ENCODE measurements around the gene ACTR1A.

Gene ACTR1A

DNA sequence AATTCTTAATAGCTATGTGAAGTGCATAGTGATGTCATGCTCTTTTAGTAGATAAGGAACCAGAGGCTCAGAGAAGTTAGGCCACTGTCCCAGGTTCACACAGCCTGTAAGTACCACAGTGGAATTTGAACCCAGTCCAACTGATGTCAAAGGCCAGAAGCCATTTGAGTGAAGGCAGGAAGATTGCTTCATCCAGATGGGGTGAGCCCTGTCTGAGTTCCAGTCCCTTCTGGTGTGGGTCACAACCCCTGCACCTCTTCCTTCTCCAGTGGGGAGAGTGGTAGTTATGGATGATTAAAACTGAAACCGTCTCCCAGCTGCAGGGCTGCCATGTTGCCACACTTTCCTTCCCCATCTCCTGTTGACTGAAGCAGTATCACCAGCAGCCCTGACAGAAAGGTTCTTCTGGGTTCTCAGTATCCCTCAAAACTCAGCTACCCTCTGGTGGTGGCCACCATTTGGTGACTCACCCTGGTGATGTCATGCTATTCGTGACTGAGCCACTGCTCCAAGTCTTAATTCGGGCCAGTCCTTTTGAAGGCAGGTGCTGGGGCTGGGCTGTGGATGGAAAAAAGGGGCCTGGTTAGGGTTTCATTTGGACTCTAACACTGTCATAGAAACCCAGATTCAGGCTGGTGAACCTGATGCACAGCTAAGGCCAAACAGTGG lies 49.7 kb downstream of the ACTR1A start:
- peak; percentile 41 for DNase-seq

DNA sequence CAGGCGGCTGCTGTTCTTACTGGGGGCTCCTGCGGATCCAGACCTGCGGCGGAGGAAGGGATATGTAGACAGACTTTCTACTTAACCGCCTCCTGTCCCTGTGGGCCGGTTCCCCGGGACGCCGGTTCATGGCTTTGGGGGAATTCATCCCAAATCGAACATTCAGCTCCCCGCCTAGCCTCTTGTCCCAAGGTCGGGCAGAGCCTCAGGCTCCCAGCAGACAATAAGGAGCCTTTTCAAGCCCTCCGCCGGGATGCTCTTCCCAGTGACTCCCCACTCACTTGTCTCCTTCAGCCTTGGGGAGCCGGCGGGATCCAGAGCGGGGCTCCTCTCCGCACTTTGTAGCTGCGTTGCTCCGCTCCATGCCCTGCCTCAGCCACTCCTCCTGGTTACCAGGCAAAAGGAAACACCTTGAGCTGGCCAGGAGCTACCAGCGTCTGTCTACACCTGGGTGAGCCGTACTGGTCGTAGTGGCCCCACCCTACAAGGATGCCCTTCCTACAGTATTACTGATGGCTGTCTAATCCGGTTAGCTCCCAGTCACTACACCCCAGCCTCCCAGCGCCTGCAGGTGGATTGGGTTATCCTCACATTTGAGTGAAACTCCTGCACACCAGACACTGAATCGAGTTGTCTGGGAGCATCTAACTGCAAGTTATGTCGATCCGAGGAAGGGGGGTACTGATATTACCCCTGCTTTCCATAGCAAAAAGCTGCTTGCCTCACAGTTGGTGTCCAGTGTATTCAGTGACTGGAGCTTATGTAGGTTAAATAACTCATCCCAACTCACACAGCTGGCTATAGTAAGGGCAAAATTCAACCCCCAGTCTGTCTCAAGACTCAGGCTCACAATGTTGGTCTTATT lies 51.2 kb downstream of the ACTR1A start, which contains the start of gene C10orf95:
Gene C10orf95 (minus strand): TSS at position 439 of the 865 bp plus-strand sequence. CDS start 450 bp downstream, outside the sequence.
- DNase-seq: no peak

DNA sequence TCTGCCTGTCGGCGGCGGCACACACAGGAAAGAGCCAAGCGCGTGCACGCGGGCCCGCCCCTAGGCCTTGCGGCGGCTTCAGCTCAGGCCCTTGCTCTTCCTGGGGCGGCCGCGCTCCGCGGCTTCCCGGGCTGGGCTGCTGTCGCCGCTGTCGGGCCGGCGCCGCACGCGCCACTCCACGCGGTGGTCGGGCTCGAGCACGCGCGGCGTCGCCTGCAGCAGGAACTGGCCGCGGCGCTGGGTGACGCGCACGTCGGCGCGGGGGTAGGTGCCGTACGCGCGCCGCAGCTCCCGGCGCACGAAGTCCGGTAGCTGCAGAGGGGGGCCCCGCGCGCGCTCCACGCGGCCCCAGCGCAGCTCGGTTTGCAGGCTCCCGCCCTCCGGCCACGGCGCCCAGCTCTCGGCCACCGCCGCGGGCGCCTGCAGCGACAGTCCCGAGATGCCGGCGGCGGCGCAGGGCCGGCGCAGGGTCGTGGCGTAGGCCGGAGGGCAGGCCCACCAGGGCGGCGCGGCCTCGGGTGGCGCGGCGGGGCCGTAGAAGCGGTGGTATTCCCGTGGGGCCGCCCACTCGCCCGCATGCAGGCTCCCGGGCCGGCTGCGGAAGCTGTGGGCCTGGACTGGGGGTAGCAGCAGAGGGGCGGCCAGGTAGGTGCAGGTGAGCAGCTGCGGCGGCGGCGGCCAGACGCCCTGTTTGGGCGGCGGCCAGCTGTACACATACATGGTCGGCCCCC lies 52.0 kb downstream of the ACTR1A start:
- peak; percentile 85 for DNase-seq

DNA sequence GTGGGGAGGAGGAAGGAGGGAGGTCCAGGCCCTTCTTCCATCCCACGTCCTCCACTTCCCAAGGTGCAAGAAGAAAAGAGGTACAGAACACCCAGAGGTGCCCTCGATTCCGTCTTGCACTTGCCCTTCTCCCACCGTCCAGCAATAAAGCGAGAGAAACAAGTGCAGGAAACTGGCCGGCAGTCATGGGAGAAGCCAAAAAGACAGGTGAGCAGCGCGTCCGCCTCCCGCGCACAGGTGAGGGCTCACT lies 52.5 kb downstream of the ACTR1A start:
- no peak for DNase-seq

DNA sequence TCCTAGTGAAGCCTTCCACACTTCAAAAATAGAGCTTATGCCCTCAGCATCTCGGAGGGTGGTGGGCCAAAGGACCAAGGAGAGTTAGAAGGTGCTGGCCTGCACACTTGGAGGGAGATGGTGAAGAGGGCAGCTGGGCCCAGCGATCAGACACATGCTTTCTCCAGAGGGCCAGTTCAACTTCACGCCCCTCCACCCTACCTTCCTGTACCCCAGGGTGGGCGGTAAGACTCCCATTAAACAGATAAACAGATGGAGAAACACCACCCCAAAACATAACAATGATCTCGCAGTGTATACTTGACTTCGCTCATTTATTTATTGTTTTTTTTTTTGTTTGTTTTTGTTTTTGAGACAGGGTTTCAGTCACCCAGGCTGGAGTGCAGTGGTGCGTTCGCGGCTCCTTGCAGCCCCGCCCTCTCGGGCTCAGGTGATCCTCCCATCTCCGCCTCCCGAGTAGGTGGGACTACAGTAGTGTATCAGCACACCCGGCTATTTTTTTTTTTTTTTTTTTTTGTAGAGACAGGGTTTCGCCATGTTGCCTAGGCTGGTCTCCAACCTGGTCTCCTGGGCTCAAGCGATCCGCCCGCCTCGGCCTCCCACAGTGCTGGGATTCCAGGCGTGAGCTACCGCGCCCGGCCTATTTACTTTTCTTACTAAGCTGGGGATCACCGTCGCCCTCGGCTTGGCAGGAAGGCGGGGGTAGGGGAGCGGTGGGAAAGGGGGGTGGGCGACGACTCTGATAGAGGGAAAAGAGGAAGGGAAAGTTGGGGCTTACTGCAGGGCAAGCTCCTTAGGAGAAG lies 53.0 kb downstream of the ACTR1A start:
- peak; percentile 93 for DNase-seq

DNA sequence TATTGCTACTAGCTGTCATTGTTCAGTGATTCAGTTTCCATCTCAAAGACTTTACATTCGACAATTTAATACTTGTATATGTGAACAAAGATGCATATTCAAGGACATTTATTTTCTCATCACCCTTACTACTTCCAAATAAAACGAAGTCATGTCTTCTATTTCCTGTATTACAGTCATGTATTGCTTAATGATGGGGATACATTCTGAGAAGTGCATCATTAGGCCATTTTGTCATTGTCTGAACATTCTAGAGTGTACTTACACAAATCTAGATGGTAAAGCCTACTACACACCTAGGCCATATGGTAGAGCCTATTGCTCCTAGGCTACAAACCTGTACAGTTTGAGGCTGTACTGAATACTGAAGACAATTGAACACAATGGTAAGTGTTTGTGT lies 57.7 kb downstream of the ACTR1A start:
- DNase-seq: peak; percentile 0

DNA sequence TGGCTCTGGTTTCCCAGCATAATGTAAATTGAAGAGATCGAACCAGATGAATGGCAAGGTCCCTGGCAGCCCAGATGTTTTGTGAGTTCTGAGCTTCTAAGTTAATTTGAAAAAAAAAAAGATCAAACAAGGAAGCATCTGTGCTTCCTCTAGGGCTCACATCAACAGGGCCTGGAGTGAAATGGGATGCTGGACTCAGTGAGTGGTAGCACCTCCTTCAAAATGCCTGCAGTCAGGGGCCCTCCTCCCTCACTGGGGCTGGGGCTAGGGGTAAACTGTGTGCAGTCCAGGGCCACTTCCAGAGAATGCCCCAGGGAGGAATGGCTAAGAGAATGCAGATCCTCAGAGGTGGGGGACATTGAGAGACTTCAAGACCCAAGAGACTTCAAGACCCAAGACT lies 64.1 kb downstream of the ACTR1A start:
- DNase-seq: no peak

DNA sequence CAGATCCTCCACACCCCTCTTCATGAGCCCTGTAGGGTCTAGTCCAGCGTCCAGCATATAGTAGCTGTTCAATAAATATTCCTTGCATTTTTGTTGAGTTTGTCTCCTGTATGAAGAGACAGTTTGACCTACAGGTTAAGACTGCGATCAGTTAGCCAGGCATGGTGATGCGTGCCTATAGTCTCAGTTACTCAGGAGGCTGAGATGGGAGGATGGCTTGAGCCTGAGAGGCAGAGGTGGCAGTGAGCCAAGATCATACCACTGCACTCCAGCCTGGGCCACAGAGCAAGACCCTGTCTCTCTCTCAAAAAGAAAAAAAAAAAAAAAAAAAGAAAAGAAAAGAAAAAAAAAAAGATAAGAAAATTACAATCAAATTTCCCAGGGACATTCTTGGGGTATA lies 65.0 kb downstream of the ACTR1A start:
- peak; percentile 11 for DNase-seq

DNA sequence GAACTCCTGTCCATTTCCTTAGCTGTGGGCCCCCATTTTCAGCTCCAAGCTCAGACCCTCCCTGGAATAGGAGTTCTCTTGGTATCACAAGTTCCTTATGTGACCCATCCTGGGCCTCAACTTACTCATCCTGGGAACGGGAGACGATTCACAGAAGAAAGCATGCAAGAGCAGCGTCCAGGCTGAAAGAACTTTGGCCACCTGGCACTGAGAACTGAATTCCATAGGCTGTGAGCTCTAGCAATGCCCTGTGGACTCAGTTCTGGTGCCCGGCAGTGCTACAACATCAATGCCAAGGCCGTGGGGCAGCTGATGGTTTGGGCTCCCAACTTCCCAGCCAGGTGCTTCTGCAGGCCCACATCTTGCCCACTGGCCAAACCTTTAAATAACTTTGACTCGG lies 66.2 kb downstream of the ACTR1A start:
- DNase-seq: peak; percentile 3

DNA sequence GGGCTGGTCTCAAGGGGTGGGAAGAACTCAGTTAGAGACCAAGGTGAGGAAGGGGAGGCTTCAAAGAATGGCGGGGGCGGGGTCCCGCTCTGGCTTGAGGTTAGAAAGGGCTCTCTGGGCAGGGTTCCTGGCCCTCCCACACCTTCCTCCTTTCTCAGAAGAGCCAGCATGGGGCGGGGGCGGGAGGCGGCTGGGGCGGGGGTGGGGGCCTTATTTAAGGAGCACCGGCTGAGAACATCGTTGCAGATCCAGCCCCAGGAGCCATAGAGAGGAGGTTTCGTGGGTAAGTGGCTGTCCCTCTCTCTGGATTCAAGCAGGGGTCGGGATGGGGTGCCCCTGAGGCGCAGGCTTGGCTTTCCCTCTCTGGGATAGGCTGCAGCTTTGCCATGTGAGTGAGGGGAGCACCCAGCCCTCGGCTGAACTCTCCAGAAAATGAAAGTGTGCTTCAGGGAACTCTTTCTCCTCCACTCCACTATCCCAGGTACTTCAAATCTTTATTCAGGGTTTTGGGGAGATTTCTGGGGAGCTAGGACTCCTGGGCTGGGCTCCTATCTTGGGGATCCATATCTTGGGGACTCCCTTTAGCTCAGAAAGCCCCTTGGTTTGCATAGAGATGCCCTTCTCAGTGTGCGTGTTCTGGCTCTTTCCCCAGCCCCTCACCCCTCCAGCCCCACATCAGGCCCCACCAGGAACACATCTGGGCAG lies 66.8 kb downstream of the ACTR1A start:
- peak; percentile 65 for DNase-seq

DNA sequence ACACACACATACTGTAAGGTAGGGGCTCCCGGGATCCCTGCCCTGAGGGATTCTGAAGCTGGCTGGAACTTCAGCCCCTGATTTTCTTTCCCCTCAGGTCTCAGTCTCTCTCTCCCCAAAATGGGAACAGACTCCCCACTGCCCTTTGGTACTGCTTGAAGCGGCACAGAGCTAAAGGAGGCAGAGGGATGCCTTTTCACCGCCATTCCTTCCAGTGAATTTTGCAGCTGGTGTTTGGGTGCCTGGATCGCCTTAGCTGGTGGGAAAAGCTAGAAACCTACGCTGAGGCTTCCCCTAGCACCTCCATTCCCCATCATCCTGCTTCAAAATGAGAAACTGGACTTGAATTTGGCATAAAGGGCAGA lies 67.4 kb downstream of the ACTR1A start:
- no peak for DNase-seq

DNA sequence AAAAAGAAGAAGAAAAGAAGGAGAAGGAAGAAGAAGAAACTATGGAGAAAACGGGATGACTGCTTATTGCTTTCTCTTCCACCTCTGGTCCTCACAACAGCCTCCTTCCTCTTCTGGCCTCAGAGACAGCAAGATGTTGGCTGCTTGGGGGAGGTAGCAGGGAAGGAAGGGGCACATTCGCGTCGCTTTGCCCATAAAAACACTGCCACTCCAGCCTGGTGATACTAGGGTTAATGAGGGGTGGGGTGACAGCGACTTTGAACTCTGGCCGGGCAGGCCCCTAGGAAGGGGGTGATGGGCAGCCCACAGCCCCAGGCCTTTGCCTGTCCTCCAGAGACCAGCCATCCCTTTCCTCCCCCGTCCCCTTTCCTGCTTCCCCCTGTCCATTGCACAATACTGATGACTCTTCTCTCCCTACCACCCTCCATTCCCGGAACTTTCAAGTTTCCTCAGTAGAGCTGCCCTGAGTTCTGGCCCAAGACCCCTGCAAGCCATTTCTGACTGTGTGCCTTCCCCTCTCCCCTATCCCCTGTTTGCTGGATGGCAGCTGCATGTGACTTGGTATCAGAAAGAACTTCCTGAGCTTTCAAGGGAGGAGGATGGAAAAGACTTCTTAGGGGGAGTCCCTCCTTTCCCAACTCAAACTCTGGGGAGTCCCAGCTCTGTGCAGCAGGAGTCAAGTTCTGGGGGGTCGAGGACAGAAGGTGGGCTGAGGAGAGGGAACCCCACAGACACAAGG lies 67.9 kb downstream of the ACTR1A start:
- DNase-seq: peak; percentile 3

DNA sequence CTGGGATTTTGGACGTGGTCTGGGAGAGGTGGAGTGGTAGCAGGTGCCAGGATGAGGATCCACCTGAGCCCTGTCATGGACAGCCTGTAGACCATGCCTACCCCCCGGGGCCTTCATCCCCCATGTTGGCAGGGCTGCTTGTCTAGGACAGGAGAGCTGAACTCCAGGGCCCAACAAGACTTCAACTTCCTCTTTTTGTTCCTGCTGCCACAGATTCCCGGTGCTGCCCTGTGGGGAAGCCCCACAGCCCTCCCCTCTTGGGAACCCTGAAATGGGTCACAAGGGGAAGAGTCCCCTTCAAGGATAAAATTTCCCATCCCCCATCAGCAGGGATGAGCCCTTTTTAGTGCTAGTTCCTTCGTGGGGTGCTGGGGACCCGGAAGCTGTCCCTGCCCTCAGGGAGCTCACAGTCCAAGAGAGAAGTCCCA lies 68.9 kb downstream of the ACTR1A start:
- DNase-seq: peak; percentile 46

DNA sequence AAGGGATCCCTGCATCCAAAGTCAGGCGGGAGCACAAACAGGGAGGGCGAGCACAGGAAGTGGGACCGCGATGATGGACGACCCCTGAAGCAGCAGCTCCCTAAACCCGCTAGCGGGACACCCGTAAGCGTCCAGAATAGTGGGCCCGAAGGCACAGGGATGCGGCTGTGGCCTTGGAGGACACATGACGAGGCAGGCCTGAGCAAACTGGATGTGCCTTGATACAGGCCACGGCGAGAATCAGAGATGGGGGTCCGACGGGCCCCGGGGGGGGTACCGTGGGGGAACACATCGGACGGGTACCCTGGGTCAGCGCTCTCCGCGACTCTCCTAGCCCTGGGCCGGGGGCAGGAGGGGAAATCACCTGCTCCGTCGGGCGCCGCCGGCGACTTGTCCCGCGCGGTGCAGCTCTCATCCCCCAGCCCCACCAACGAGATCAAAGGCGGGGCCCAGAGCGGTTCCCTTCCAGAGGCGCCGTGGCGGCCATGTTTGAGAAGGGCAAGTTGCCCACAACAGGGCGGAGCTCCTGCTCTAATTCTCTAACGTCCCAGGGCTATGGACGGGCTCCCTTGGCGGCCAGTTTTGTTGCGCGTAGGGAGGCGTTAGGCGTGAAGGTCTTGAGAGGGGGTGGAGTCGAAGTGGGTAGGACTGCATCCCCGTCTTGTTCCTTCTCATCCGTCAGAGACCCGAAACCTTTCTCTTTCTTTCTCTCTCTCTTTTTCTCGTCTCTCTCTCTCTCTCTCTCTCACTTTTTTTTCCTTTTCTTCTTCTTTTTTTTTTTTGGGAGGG lies 70.2 kb downstream of the ACTR1A start, which contains the start of gene CUEDC2:
Gene CUEDC2 (minus strand): TSS at position 413 of the 789 bp plus-strand sequence. CDS start 7,386 bp downstream, outside the sequence.
- DNase-seq: peak; percentile 98

DNA sequence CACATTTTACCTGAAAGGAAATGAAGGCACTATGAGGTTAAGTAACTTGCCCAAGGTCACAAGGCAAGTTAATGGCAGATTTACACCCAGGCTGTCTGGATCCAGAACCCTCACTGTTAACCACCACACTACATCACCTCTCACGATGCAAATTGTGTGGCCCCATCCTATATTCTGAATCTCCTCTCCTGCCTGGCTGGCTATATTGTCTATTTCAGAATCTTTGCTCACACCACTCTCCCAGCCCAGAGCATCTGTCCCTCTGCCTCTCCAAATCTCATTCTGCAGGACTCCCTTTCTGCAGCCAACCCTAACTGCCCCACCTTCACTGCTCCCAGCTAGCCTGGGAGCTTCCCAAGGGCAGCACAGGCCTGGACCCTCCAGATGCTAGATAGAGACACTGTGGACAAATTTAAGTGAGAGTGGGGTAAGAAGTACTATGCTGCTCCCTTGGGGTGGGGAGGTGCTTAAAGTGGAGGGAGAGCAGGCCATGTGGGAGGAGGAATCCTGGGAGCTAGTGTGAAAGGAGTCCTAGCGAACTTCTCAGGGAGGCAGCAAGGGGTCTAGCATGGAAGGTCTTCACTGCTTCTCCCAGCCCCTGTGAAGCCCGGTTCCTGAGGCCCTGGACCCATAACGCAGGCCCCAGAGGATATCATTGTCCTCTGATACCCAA lies 70.9 kb downstream of the ACTR1A start:
- peak; percentile 62 for DNase-seq

DNA sequence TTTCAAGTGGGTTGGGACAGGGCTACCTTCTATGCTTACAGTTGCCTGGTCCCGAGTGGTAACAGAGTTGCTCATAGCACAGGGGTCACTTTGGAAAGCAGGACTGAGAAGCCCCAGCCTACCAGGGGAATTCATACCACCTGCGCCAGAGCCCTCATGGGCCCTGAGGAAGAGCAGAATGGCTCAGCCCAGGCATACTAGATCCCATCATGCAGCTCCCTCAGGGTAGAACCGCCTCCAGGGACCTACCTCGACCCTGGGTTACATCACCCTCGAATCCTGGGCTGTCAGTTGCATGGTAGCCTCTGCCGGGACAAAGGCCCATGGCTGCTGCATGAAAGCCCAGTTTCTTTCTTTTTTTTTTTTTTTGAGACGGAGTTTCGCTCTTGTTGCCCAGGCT lies 73.0 kb downstream of the ACTR1A start:
- no peak for DNase-seq

Data from hematopoietic multipotent progenitor cell treated with erythropoietin and hydrocortisone succinate and interleukin-3 and kit ligand, for 8 days (in vitro differentiated cells).